Thyroid gland (tissue), 4 donors: ENCODE measurements around the gene KCNK1. TPM values are rescaled to one million over a fixed set of nuclear protein-coding genes. Genes with fewer than 3 reads are reported as not detected.

ENCODE experiments used
- DNase-seq, 2 donors: peaks; one replicate each; pipeline ENCODE4 v3.0.0-alpha.2; 2019
- H3K27ac ChIP-seq, 3 donors: fragments of 200-600 bp; sonication (generic); 1 replicate in 2 of 3; 2 replicates in 1 of 3; pipeline ENCODE4 v1.5.1; 2016 to 2019; ENCODE audit warnings: mild to moderate bottlenecking in 1 of 3, moderate library complexity in 1 of 3
- H3K27me3 ChIP-seq: fragments of 200-600 bp; sonication (generic); one replicate; pipeline ENCODE4 v1.5.1; 2019
- H3K36me3 ChIP-seq, 2 donors: fragments of 200-600 bp; sonication (generic); one replicate each; pipeline ENCODE4 v1.5.1; 2016 to 2019
- H3K4me1 ChIP-seq, 2 donors: fragments of 200-600 bp; sonication (generic); one replicate each; pipeline ENCODE4 v1.5.1; 2017 to 2019
- H3K4me3 ChIP-seq, 3 donors: fragments of 200-600 bp; sonication (generic); replicated peaks in 1 of 3; 1 replicate in 2 of 3; 2 replicates in 1 of 3; pipeline ENCODE4 v1.5.1; 2016; ENCODE audit warnings: mild to moderate bottlenecking in 1 of 3
- H3K9me3 ChIP-seq: fragments of 200-600 bp; sonication (generic); one replicate; pipeline ENCODE4 v1.5.1; 2017
- CTCF ChIP-seq, 6 experiments: fragments of 200-600 bp in 3 of 6; fragments of 450-650 bp in 3 of 6; sonication (generic) in 3 of 6; IDR thresholded peaks; one replicate each; pipeline ENCODE4 v1.5.1; 2016 to 2019; ENCODE audit warnings: antibody characterized with exemption in 6 of 6, mild to moderate bottlenecking in 2 of 6, inconsistent platforms in 1 of 6, moderate library complexity in 1 of 6
- POLR2A ChIP-seq, 2 donors: fragments of 450-650 bp; IDR thresholded peaks; one replicate each; pipeline ENCODE4 v1.6.1; 2017; ENCODE audit warnings: antibody characterized with exemption in 2 of 2, mild to moderate bottlenecking in 2 of 2, moderate library complexity in 1 of 2
- WGBS, 2 donors: methylation state at CpG; one replicate each; pipeline ENCODE4 v1.1.5; 2017; 5-methylcytosine and 5-hydroxymethylcytosine counted together
- intact Hi-C: fragments of 100-400 bp; cut with DNase I; formaldehyde crosslinking; loops from one replicate; pipeline ENCODE4 v1.15.1; 2023
- total RNA-seq, 4 donors: library from RNA; depleted of rRNA; stranded (reverse); fragments of >200 nt; gene quantifications; one replicate each; pipeline ENCODE4 v1.2.3, GENCODE V29; 2016

The KCNK1 gene
- total RNA-seq, 4 donors from 2014 or later, result 6.7 to 8.3 (median 7.6) TPM

- Histone ChIP-seq H3K9me3 (no peaks in the 10 kb centered on the region), H3K27me3 (no peaks in the 10 kb centered on the region), H3K4me3 (no peak overlapping the region), H3K27ac (no peak overlapping the region), H3K36me3 (no peaks in the 10 kb centered on the region), H3K4me1 (peaks cover 0 to 6% of the 10 kb centered on the region in 2 donors)
- intact Hi-C loops, result no loop called here
- DNase-seq, result peak; percentile 42 to 60
- no peak for TF ChIP-seq POLR2A (IDR thresholded peaks at IDR 0.05)
- TF ChIP-seq CTCF (IDR thresholded peaks at IDR 0.05), result no peak
- 31 to 36% methylated on average over 8 of the region's 8 CpGs for WGBS, 2 donors
Observed at GRCh38 chr1:233635765-233636502, 22.0 kb downstream of the KCNK1 start.

- Histone ChIP-seq H3K27ac (no peak overlapping the region), H3K36me3 (no peaks in the 10 kb centered on the region), H3K9me3 (no peaks in the 10 kb centered on the region), H3K4me1 (peaks cover 0 to 6% of the 10 kb centered on the region in 2 donors), H3K27me3 (no peaks in the 10 kb centered on the region), H3K4me3 (no peak overlapping the region)
- intact Hi-C loops, result no loop called here
- no peak for DNase-seq
- 83 to 95% methylated on average over 2 of the region's 2 CpGs for WGBS, 2 donors
- TF ChIP-seq POLR2A (IDR thresholded peaks at IDR 0.05) (no peak), CTCF (IDR thresholded peaks at IDR 0.05) (no peak)
Observed at GRCh38 chr1:233636503-233636877, 22.6 kb downstream of the KCNK1 start.

GRCh38 chr1:233638513-233638912 is 24.6 kb downstream of the KCNK1 start:
- no peak for DNase-seq
- intact Hi-C loops, result no loop called here
- no peak overlapping the region for H3K27ac ChIP-seq

GRCh38 chr1:233639611-233640010 is 25.7 kb downstream of the KCNK1 start:
- H3K4me1 ChIP-seq, result peaks cover 0 to 6% of the 10 kb centered on the region in 2 donors
- TF ChIP-seq POLR2A (IDR thresholded peaks at IDR 0.05) (no peak), CTCF (IDR thresholded peaks at IDR 0.05) (no peak)
- intact Hi-C loops, result no loop called here
- H3K27ac ChIP-seq, result no peak overlapping the region
- no peak overlapping the region for H3K4me3 ChIP-seq
- H3K36me3 ChIP-seq, result no peaks in the 10 kb centered on the region
- H3K27me3 ChIP-seq, result no peaks in the 10 kb centered on the region
- DNase-seq, result no peak
- WGBS, 2 donors, result 82 to 89% methylated on average over 5 of the region's 5 CpGs
- H3K9me3 ChIP-seq, result no peaks in the 10 kb centered on the region

More at GRCh38 chr1:233638513-233638912, 24.6 kb downstream of the KCNK1 start:
- H3K36me3 ChIP-seq, result no peaks in the 10 kb centered on the region
- H3K9me3 ChIP-seq, result no peaks in the 10 kb centered on the region
- peaks cover 0 to 6% of the 10 kb centered on the region in 2 donors for H3K4me1 ChIP-seq
- TF ChIP-seq POLR2A (IDR thresholded peaks at IDR 0.05) (no peak), CTCF (IDR thresholded peaks at IDR 0.05) (no peak)
- no peak overlapping the region for H3K4me3 ChIP-seq
- no peaks in the 10 kb centered on the region for H3K27me3 ChIP-seq
- 88 to 89% methylated on average over 7 of the region's 7 CpGs for WGBS, 2 donors

- WGBS, 2 donors, result 95 to 96% methylated on average over 3 of the region's 3 CpGs
- TF ChIP-seq CTCF (IDR thresholded peaks at IDR 0.05) (no peak), POLR2A (IDR thresholded peaks at IDR 0.05) (no peak)
- intact Hi-C loops, result no loop called here
Observed at GRCh38 chr1:233640179-233640578, 26.3 kb downstream of the KCNK1 start.

More at GRCh38 chr1:233640179-233640578, 26.3 kb downstream of the KCNK1 start:
- Histone ChIP-seq H3K9me3 (no peaks in the 10 kb centered on the region), H3K4me1 (peaks cover 0 to 6% of the 10 kb centered on the region in 2 donors), H3K27ac (no peak overlapping the region), H3K27me3 (no peaks in the 10 kb centered on the region), H3K36me3 (no peaks in the 10 kb centered on the region), H3K4me3 (no peak overlapping the region)
- DNase-seq, result no peak
